Kidney (tissue), 14 donors: ENCODE measurements around the gene CASP8. TPM values are rescaled to one million over a fixed set of nuclear protein-coding genes. Genes with fewer than 3 reads are reported as not detected.

Experiments
- DNase-seq, 5 donors: peaks; one replicate each; pipeline ENCODE4 v3.0.0-alpha.2; 2013 to 2020
- FAIRE-seq: peaks from 2 replicates; lab custom pipeline; 2012; peaks lifted over from hg19 to GRCh38; lab: Jason Lieb, UNC
- H3K27ac ChIP-seq, 2 donors: one replicate each; pipeline ENCODE4 v1.7.0; 2013; ENCODE audit warnings: low read depth in 2 of 2, low read length in 2 of 2, inconsistent platforms in 1 of 2
- H3K27me3 ChIP-seq: one replicate; pipeline ENCODE4 v1.7.1; 2013; ENCODE audit warnings: low read length, inconsistent platforms; ENCODE audit not compliant: control insufficient read depth, insufficient read depth
- H3K36me3 ChIP-seq, 3 donors: one replicate each; pipeline versions ENCODE4 v1.7.0 to v1.7.1; 2013; ENCODE audit warnings: low read length in 3 of 3, control low read depth in 1 of 3, inconsistent platforms in 1 of 3; ENCODE audit not compliant: insufficient read depth in 3 of 3, control insufficient read depth in 2 of 3
- H3K4me1 ChIP-seq, 3 donors: one replicate each; pipeline versions ENCODE4 v1.7.0 to v1.7.1; 2013; ENCODE audit warnings: low read length in 3 of 3, inconsistent platforms in 1 of 3, low read depth in 1 of 3; ENCODE audit not compliant: control insufficient read depth in 2 of 3, insufficient read depth in 2 of 3
- H3K4me3 ChIP-seq, 3 donors: one replicate each; pipeline versions ENCODE4 v1.7.0 to v1.8.1; 2013; ENCODE audit warnings: low read length in 3 of 3, control low read depth in 1 of 3, inconsistent platforms in 1 of 3
- H3K9ac ChIP-seq, 3 donors: one replicate each; pipeline versions ENCODE4 v1.7.0 to v1.7.1; 2013; ENCODE audit warnings: low read length in 3 of 3, control low read depth in 1 of 3, inconsistent platforms in 1 of 3
- H3K9me3 ChIP-seq, 3 donors: one replicate each; pipeline versions ENCODE4 v1.7.0 to v1.7.1; 2013; ENCODE audit warnings: low read length in 3 of 3, control low read depth in 1 of 3, inconsistent platforms in 1 of 3; ENCODE audit not compliant: control insufficient read depth in 2 of 3, insufficient read depth in 1 of 3
- intact Hi-C: fragments of 100-400 bp; cut with DNase I; formaldehyde crosslinking; loops from one replicate; pipeline ENCODE4 v1.11.1; 2022
- polyA plus RNA-seq: library from polyadenylated mRNA; stranded (reverse); fragments of 350-450 nt; fragmentation: Illumina TruSeq; extraction: RNeasy Lipid Tissue Mini Kit (QIAGEN cat#74804); gene quantifications from one replicate; pipeline ENCODE4 v1.2.3, GENCODE V29; 2014; ENCODE audit warnings: low read depth, low replicate concordance; ENCODE audit not compliant: insufficient read depth
- total RNA-seq: library from RNA; stranded (reverse); fragmentation: NEBNext Ultra II Directional; extraction: Animal tissue kit (Norgen Biotek cat#: 25700); gene quantifications from one replicate; pipeline ENCODE4 v1.2.1, GENCODE V29; 2021
- TF ChIP-seq, protein P1 (sequence below): IDR thresholded peaks from 3 replicates; pipeline ENCODE4 v1.5.1; 2012; ENCODE audit warnings: mild to moderate bottlenecking, moderate library complexity, borderline replicate concordance; ENCODE audit not compliant: insufficient read depth; ENCODE audit errors: extremely low read depth
- donor health status: control.
- donor health status: control.
- donor health status: control.
- donor health status: control.
- donor health status: control.
- donor health status: DM: yes; HTN: yes; CAD: no.
- donor health status: Normal renal cell carcinoma (clear cell type).

Gene CASP8
- total and polyA plus RNA-seq, 2 donors from 2014 or later: 8.0 to 35.3 TPM

DNA sequence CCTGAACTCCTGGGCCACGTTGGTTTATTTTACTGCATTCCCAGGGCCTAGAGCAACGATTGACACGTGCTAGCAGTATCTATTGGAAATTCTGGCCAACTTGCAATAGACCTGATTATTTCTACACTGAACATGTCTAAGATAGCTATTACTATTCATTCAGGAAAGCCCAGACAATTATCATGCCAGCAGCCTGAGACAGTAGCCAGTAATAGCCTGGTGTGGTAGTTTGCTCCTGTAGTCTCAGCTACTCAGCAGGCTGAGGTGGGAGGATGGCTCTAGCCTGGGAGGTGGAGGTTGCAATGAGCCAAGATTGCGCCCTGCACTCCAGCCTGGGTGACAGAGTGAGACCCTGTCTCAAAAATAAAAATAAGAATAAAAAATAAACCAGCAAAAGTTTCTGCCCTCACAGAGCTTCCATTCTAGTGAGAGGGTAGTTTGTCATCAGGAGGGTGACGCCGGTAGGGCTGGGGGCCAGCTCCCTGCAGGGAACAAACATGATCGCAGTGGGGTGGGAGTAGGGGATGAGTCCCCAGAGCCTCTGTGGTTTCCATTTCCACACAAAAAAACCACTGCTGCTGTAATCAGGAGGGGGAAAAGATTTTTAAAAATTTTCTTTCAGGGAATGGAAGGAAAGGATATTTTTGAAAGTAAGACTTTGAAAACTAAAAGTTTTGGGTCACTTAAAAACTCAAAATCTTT, 4.3 kb downstream of the CASP8 start:
- Histone ChIP-seq H3K27me3 (no peaks in the 10 kb centered on the region), H3K9ac (no peak overlapping the region), H3K36me3 (no peaks in the 10 kb centered on the region), H3K9me3 (no peaks in the 10 kb centered on the region), H3K4me1 (no peaks in the 10 kb centered on the region), H3K4me3 (no peak overlapping the region), H3K27ac (no peak overlapping the region)
- no peak for FAIRE-seq
- TF ChIP-seq, protein P1, sequence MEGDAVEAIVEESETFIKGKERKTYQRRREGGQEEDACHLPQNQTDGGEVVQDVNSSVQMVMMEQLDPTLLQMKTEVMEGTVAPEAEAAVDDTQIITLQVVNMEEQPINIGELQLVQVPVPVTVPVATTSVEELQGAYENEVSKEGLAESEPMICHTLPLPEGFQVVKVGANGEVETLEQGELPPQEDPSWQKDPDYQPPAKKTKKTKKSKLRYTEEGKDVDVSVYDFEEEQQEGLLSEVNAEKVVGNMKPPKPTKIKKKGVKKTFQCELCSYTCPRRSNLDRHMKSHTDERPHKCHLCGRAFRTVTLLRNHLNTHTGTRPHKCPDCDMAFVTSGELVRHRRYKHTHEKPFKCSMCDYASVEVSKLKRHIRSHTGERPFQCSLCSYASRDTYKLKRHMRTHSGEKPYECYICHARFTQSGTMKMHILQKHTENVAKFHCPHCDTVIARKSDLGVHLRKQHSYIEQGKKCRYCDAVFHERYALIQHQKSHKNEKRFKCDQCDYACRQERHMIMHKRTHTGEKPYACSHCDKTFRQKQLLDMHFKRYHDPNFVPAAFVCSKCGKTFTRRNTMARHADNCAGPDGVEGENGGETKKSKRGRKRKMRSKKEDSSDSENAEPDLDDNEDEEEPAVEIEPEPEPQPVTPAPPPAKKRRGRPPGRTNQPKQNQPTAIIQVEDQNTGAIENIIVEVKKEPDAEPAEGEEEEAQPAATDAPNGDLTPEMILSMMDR: no peak
- intact Hi-C loops: no loop called here
- DNase-seq: no peak

GRCh38 chr2:201266629-201267028, 6.3 kb downstream of the CASP8 start:
- intact Hi-C loops: no loop called here
- no peak overlapping the region for H3K4me3 ChIP-seq
- no peak for DNase-seq
- H3K9ac ChIP-seq: no peak overlapping the region
- H3K27ac ChIP-seq: no peak overlapping the region
- H3K4me1 ChIP-seq: no peaks in the 10 kb centered on the region
- TF ChIP-seq, protein P1: no peak
- H3K9me3 ChIP-seq: no peaks in the 10 kb centered on the region
- peaks cover 0 to 5% (median 0%) of the 10 kb centered on the region in 3 donors for H3K36me3 ChIP-seq
- no peak for FAIRE-seq
- H3K27me3 ChIP-seq: no peaks in the 10 kb centered on the region

GRCh38 chr2:201267278-201268030, 7.1 kb downstream of the CASP8 start:
- intact Hi-C loops: no loop called here
- no peak for FAIRE-seq
- H3K9me3 ChIP-seq: no peaks in the 10 kb centered on the region
- no peaks in the 10 kb centered on the region for H3K27me3 ChIP-seq
- H3K4me3 ChIP-seq: no peak overlapping the region
- DNase-seq: no peak
- H3K9ac ChIP-seq: no peak overlapping the region
- H3K27ac ChIP-seq: no peak overlapping the region
- H3K36me3 ChIP-seq: peaks cover 0 to 5% (median 5%) of the 10 kb centered on the region in 3 donors
- TF ChIP-seq, protein P1: no peak
- no peaks in the 10 kb centered on the region for H3K4me1 ChIP-seq
